Testis (tissue), 2 donors: ENCODE data around the gene METTL25B.

Experiments used
- POLR2A ChIP-seq: fragments of 450-650 bp; IDR thresholded peaks from one replicate; pipeline ENCODE4 v1.6.1; 2017; ENCODE audit warnings: antibody characterized with exemption, mild to moderate bottlenecking, moderate library complexity
- TF ChIP-seq, protein P1 (sequence below), 3 experiments: fragments of 450-650 bp in 2 of 3; fragments of 200-600 bp in 1 of 3; sonication (generic) in 1 of 3; IDR thresholded peaks; one replicate each; pipeline ENCODE4 v1.5.1; 2016 to 2019; ENCODE audit warnings: antibody characterized with exemption in 3 of 3, mild to moderate bottlenecking in 2 of 3, moderate library complexity in 1 of 3

DNA sequence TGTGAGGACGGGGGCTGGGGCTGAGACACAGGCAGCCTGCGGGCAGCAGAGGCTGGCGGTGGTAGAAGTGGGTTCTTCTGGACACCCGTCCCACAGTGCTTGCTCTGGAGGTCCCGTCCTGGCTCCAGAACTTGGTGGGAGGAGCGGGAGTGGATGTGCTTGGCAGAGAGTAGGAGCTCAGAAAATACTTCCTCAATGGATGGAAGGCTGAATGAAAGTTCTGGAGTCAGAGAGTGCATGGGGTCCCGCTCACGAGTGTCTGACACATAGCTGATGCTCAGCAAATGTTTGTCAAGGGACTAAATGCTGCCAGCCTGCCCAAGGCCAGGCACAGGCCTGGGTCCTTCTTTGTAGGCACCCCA, 37.6 kb upstream of the METTL25B start:
- TF ChIP-seq POLR2A: no peak
- TF ChIP-seq, protein P1, sequence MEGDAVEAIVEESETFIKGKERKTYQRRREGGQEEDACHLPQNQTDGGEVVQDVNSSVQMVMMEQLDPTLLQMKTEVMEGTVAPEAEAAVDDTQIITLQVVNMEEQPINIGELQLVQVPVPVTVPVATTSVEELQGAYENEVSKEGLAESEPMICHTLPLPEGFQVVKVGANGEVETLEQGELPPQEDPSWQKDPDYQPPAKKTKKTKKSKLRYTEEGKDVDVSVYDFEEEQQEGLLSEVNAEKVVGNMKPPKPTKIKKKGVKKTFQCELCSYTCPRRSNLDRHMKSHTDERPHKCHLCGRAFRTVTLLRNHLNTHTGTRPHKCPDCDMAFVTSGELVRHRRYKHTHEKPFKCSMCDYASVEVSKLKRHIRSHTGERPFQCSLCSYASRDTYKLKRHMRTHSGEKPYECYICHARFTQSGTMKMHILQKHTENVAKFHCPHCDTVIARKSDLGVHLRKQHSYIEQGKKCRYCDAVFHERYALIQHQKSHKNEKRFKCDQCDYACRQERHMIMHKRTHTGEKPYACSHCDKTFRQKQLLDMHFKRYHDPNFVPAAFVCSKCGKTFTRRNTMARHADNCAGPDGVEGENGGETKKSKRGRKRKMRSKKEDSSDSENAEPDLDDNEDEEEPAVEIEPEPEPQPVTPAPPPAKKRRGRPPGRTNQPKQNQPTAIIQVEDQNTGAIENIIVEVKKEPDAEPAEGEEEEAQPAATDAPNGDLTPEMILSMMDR (IDR thresholded peaks at IDR 0.05): no peak
